T-helper 17 cell (primary cell): ENCODE data around the gene RABGAP1L. TPM values are rescaled to one million over a fixed set of nuclear protein-coding genes. Genes with fewer than 3 reads are reported as not detected.
A peak's percentile ranks its signal among the peaks of the same experiment; 100 is the strongest.

Experiments used
- ATAC-seq: fragments of 150-1000 bp; cut with Tn5 transposase; 2 replicates; pipeline ENCODE4 v1.10.0; 2021; ENCODE audit warnings: mild to moderate bottlenecking, moderate library complexity
- DNase-seq, 3 donors: peaks; one replicate each; pipeline versions ENCODE4 v3.0.0 to v3.0.0-alpha.2; 2020 to 2021
- H3K9me3 ChIP-seq: one replicate; pipeline ENCODE4 v1.7.0; 2013; ENCODE audit warnings: low read length, mild to moderate bottlenecking; ENCODE audit not compliant: control insufficient read depth, poor library complexity, severe bottlenecking
- H3K27ac Mint-ChIP-seq: one replicate; pipeline ENCODE4 v1.8.0; 2022; ENCODE audit warnings: mild to moderate bottlenecking, moderate library complexity, mixed read lengths
- H3K27me3 Mint-ChIP-seq: one replicate; pipeline ENCODE4 v1.8.0; 2022; ENCODE audit warnings: mixed read lengths
- H3K36me3 Mint-ChIP-seq: one replicate; pipeline ENCODE4 v1.8.0; 2022; ENCODE audit warnings: low read depth, mixed read lengths
- H3K4me1 Mint-ChIP-seq: one replicate; pipeline ENCODE4 v1.8.0; 2022; ENCODE audit warnings: mild to moderate bottlenecking, mixed read lengths
- H3K4me3 Mint-ChIP-seq: one replicate; pipeline ENCODE4 v1.8.0; 2022; ENCODE audit warnings: mild to moderate bottlenecking, moderate library complexity, mixed read lengths
- total RNA-seq, 4 donors: library from RNA in 2 of 4; stranded (reverse) in 2 of 4; gene quantifications; one replicate each; pipeline ENCODE4 v1.2.3 and lab custom pipeline; 2022 to 2026

Gene RABGAP1L
- total RNA-seq, 2 donors from 2014 or later, result 112 to 120 TPM

GRCh38 chr1:174742805-174743653 is 583.7 kb downstream of the RABGAP1L start:
- Mint-ChIP-seq H3K4me3 (no peak overlapping the region), H3K27ac (no peak overlapping the region), H3K36me3 (no peaks in the 10 kb centered on the region), H3K27me3 (no peaks in the 10 kb centered on the region), H3K4me1 (peaks cover 16% of the 10 kb centered on the region)
- H3K9me3 ChIP-seq, result no peaks in the 10 kb centered on the region
- ATAC-seq (no peak), DNase-seq (no peak)

- Mint-ChIP-seq H3K36me3 (no peaks in the 10 kb centered on the region), H3K4me3 (no peak overlapping the region), H3K27me3 (no peaks in the 10 kb centered on the region), H3K27ac (no peak overlapping the region), H3K4me1 (peaks cover 16% of the 10 kb centered on the region)
- no peaks in the 10 kb centered on the region for H3K9me3 ChIP-seq
- peak; percentile 57 for ATAC-seq
- no peak for DNase-seq
These were observed 584.6 kb downstream of the RABGAP1L start for GRCh38 chr1:174743654-174744561.

GRCh38 chr1:174744886-174745285 is 585.6 kb downstream of the RABGAP1L start:
- DNase-seq (no peak), ATAC-seq (no peak)
- no peak overlapping the region for H3K27ac Mint-ChIP-seq
- H3K4me3 Mint-ChIP-seq, result no peak overlapping the region
- no peaks in the 10 kb centered on the region for H3K36me3 Mint-ChIP-seq
- no peaks in the 10 kb centered on the region for H3K9me3 ChIP-seq
- H3K4me1 Mint-ChIP-seq, result peaks cover 13% of the 10 kb centered on the region
- no peaks in the 10 kb centered on the region for H3K27me3 Mint-ChIP-seq

- Mint-ChIP-seq H3K27ac (no peak overlapping the region), H3K27me3 (no peaks in the 10 kb centered on the region), H3K36me3 (peaks cover 4% of the 10 kb centered on the region), H3K4me3 (no peak overlapping the region), H3K4me1 (peaks cover 18% of the 10 kb centered on the region)
- no peaks in the 10 kb centered on the region for H3K9me3 ChIP-seq
- ATAC-seq (no peak), DNase-seq (no peak)
These were observed 586.9 kb downstream of the RABGAP1L start for GRCh38 chr1:174746024-174746808.

GRCh38 chr1:174747613-174748012 is 588.3 kb downstream of the RABGAP1L start:
- Mint-ChIP-seq H3K4me1 (peaks cover 10% of the 10 kb centered on the region), H3K4me3 (no peak overlapping the region), H3K27me3 (no peaks in the 10 kb centered on the region), H3K36me3 (peaks cover 4% of the 10 kb centered on the region), H3K27ac (no peak overlapping the region)
- no peaks in the 10 kb centered on the region for H3K9me3 ChIP-seq
- no peak for ATAC-seq
- DNase-seq, result no peak

GRCh38 chr1:174748586-174748985 is 589.3 kb downstream of the RABGAP1L start:
- no peak overlapping the region for H3K27ac Mint-ChIP-seq
- no peak for ATAC-seq
- H3K4me3 Mint-ChIP-seq, result no peak overlapping the region
- no peaks in the 10 kb centered on the region for H3K27me3 Mint-ChIP-seq
- no peaks in the 10 kb centered on the region for H3K9me3 ChIP-seq
- peaks cover 8% of the 10 kb centered on the region for H3K4me1 Mint-ChIP-seq
- DNase-seq, result no peak
- peaks cover 4% of the 10 kb centered on the region for H3K36me3 Mint-ChIP-seq

GRCh38 chr1:174753131-174753530 is 593.8 kb downstream of the RABGAP1L start:
- no peak overlapping the region for H3K4me3 Mint-ChIP-seq
- H3K4me1 Mint-ChIP-seq, result peaks cover 8% of the 10 kb centered on the region
- no peaks in the 10 kb centered on the region for H3K27me3 Mint-ChIP-seq
- no peaks in the 10 kb centered on the region for H3K9me3 ChIP-seq
- DNase-seq, result no peak
- ATAC-seq, result no peak
- H3K36me3 Mint-ChIP-seq, result peaks cover 6% of the 10 kb centered on the region
- no peak overlapping the region for H3K27ac Mint-ChIP-seq

- H3K9me3 ChIP-seq, result no peaks in the 10 kb centered on the region
- no peak overlapping the region for H3K27ac Mint-ChIP-seq
- H3K36me3 Mint-ChIP-seq, result peaks cover 5% of the 10 kb centered on the region
- DNase-seq (no peak), ATAC-seq (no peak)
- no peak overlapping the region for H3K4me3 Mint-ChIP-seq
- no peaks in the 10 kb centered on the region for H3K27me3 Mint-ChIP-seq
- peaks cover 8% of the 10 kb centered on the region for H3K4me1 Mint-ChIP-seq
These were observed 602.0 kb downstream of the RABGAP1L start for GRCh38 chr1:174761335-174761734.

GRCh38 chr1:174761901-174762585 is 602.7 kb downstream of the RABGAP1L start:
- no peak for ATAC-seq
- no peak overlapping the region for H3K4me3 Mint-ChIP-seq
- H3K9me3 ChIP-seq, result no peaks in the 10 kb centered on the region
- H3K27ac Mint-ChIP-seq, result no peak overlapping the region
- H3K36me3 Mint-ChIP-seq, result peaks cover 5% of the 10 kb centered on the region
- no peak for DNase-seq
- H3K27me3 Mint-ChIP-seq, result no peaks in the 10 kb centered on the region
- H3K4me1 Mint-ChIP-seq, result peaks cover 11% of the 10 kb centered on the region

GRCh38 chr1:174764191-174764590 is 604.9 kb downstream of the RABGAP1L start:
- ATAC-seq (no peak), DNase-seq (no peak)
- peaks cover 2% of the 10 kb centered on the region for H3K36me3 Mint-ChIP-seq
- H3K4me3 Mint-ChIP-seq, result no peak overlapping the region
- peaks cover 11% of the 10 kb centered on the region for H3K4me1 Mint-ChIP-seq
- H3K27me3 Mint-ChIP-seq, result no peaks in the 10 kb centered on the region
- H3K9me3 ChIP-seq, result no peaks in the 10 kb centered on the region
- no peak overlapping the region for H3K27ac Mint-ChIP-seq

GRCh38 chr1:174766727-174767126 is 607.4 kb downstream of the RABGAP1L start:
- no peaks in the 10 kb centered on the region for H3K9me3 ChIP-seq
- no peak overlapping the region for H3K27ac Mint-ChIP-seq
- no peak for DNase-seq

GRCh38 chr1:174768516-174768915 is 609.2 kb downstream of the RABGAP1L start:
- ATAC-seq, result no peak
- no peaks in the 10 kb centered on the region for H3K27me3 Mint-ChIP-seq
- H3K27ac Mint-ChIP-seq, result peak overlapping the region; percentile 87
- DNase-seq, result no peak
- no peak overlapping the region for H3K4me3 Mint-ChIP-seq
- no peaks in the 10 kb centered on the region for H3K36me3 Mint-ChIP-seq
- no peaks in the 10 kb centered on the region for H3K9me3 ChIP-seq
- peaks cover 13% of the 10 kb centered on the region for H3K4me1 Mint-ChIP-seq

More at GRCh38 chr1:174766727-174767126, 607.4 kb downstream of the RABGAP1L start:
- no peak for ATAC-seq
- Mint-ChIP-seq H3K4me3 (no peak overlapping the region), H3K4me1 (peaks cover 13% of the 10 kb centered on the region), H3K27me3 (no peaks in the 10 kb centered on the region), H3K36me3 (no peaks in the 10 kb centered on the region)
